ENCODE data around the gene ACTN1.
A peak's percentile ranks its signal among the peaks of the same experiment; 100 is the strongest.

Gene ACTN1

GRCh38 chr14:68969278-68970033, 9.6 kb downstream of the ACTN1 start:
- DNase-seq (ENCODE audit: low read depth in 2 of 2): no peak

GRCh38 chr14:68968721-68969120, 10.4 kb downstream of the ACTN1 start:
- DNase-seq (ENCODE audit: low read depth in 2 of 2): no peak

- peak; percentile 37 to 53 for DNase-seq (ENCODE audit: low read depth in 2 of 2)
Measured at GRCh38 chr14:68968051-68968450, 11.1 kb downstream of the ACTN1 start.

- no peak for DNase-seq (ENCODE audit: low read depth in 2 of 2)
Measured at GRCh38 chr14:68967459-68967940, 11.6 kb downstream of the ACTN1 start.

- DNase-seq (ENCODE audit: low read depth in 2 of 2): no peak
Measured at GRCh38 chr14:68966872-68967301, 12.2 kb downstream of the ACTN1 start.

- DNase-seq (ENCODE audit: low read depth in 2 of 2): no peak
Measured at GRCh38 chr14:68965261-68965761, 13.8 kb downstream of the ACTN1 start.

GRCh38 chr14:68964300-68965093, 14.6 kb downstream of the ACTN1 start:
- DNase-seq (ENCODE audit: low read depth in 2 of 2): no peak

- DNase-seq (ENCODE audit: low read depth in 2 of 2): no peak
Measured at GRCh38 chr14:68962681-68963080, 16.4 kb downstream of the ACTN1 start.

- no peak for DNase-seq (ENCODE audit: low read depth in 2 of 2)
Measured at GRCh38 chr14:68961781-68962584, 17.1 kb downstream of the ACTN1 start.

GRCh38 chr14:68961361-68961760, 17.7 kb downstream of the ACTN1 start:
- no peak for DNase-seq (ENCODE audit: low read depth in 2 of 2)

GRCh38 chr14:68960123-68960522, 19.0 kb downstream of the ACTN1 start:
- DNase-seq (ENCODE audit: low read depth in 2 of 2): no peak

GRCh38 chr14:68959035-68959434, 20.1 kb downstream of the ACTN1 start:
- DNase-seq (ENCODE audit: low read depth in 2 of 2): no peak

GRCh38 chr14:68958553-68958952, 20.5 kb downstream of the ACTN1 start:
- no peak for DNase-seq (ENCODE audit: low read depth in 2 of 2)

- DNase-seq (ENCODE audit: low read depth in 2 of 2): no peak
Measured at GRCh38 chr14:68957775-68958174, 21.3 kb downstream of the ACTN1 start.

GRCh38 chr14:68956724-68957123, 22.4 kb downstream of the ACTN1 start:
- DNase-seq (ENCODE audit: low read depth in 2 of 2): no peak

GRCh38 chr14:68955851-68956179, 23.3 kb downstream of the ACTN1 start:
- DNase-seq (ENCODE audit: low read depth in 2 of 2): no peak

- DNase-seq (ENCODE audit: low read depth in 2 of 2): no peak
Measured at GRCh38 chr14:68955164-68955850, 23.8 kb downstream of the ACTN1 start.

GRCh38 chr14:68953196-68953555, 25.9 kb downstream of the ACTN1 start:
- DNase-seq (ENCODE audit: low read depth in 2 of 2): no peak

GRCh38 chr14:68952531-68953195, 26.4 kb downstream of the ACTN1 start:
- DNase-seq (ENCODE audit: low read depth in 2 of 2): no peak

- no peak for DNase-seq (ENCODE audit: low read depth in 2 of 2)
Measured at GRCh38 chr14:68951800-68952530, 27.1 kb downstream of the ACTN1 start.

Data from stimulated activated CD4-positive, alpha-beta T cell treated with anti-CD3 and anti-CD28 coated beads, Interleukin-1b, Interleukin-23, amount 100 ng/mL, for 4 hours (primary cell).